Skeletal muscle tissue (tissue), 4 donors: ENCODE results near the gene TBX10. TPM values are rescaled to one million over a fixed set of nuclear protein-coding genes. Genes with fewer than 3 reads are reported as not detected.
A peak's percentile ranks its signal among the peaks of the same experiment; 100 is the strongest.
"Not testable (repeated sequence)": the region's sequence is repeated elsewhere in the genome, so short reads cannot be mapped to it uniquely, and the experiment has no call there.

Experiments used
- H3K27ac ChIP-seq: one replicate; pipeline ENCODE4 v1.7.0; 2013; ENCODE audit warnings: mild to moderate bottlenecking, low read depth, low read length, inconsistent platforms
- H3K27me3 ChIP-seq, 3 donors: one replicate each; pipeline ENCODE4 v1.7.0; 2013; ENCODE audit warnings: low read length in 3 of 3; ENCODE audit not compliant: control insufficient read depth in 3 of 3, insufficient read depth in 3 of 3
- H3K36me3 ChIP-seq, 3 donors: one replicate each; pipeline ENCODE4 v1.7.0; 2013; ENCODE audit warnings: low read length in 3 of 3; ENCODE audit not compliant: control insufficient read depth in 3 of 3, insufficient read depth in 3 of 3
- H3K4me1 ChIP-seq, 3 donors: one replicate each; pipeline ENCODE4 v1.7.0; 2013; ENCODE audit warnings: low read length in 3 of 3, mild to moderate bottlenecking in 3 of 3; ENCODE audit not compliant: control insufficient read depth in 3 of 3, insufficient read depth in 3 of 3
- H3K4me3 ChIP-seq, 3 donors: one replicate each; pipeline ENCODE4 v1.7.0; 2013; ENCODE audit warnings: low read length in 3 of 3
- H3K9ac ChIP-seq, 3 donors: one replicate each; pipeline ENCODE4 v1.7.0; 2013; ENCODE audit warnings: low read length in 3 of 3, mild to moderate bottlenecking in 3 of 3, moderate library complexity in 2 of 3, low read depth in 1 of 3
- H3K9me3 ChIP-seq, 3 donors: one replicate each; pipeline ENCODE4 v1.7.0; 2013; ENCODE audit warnings: low read length in 3 of 3; ENCODE audit not compliant: control insufficient read depth in 3 of 3
- total RNA-seq: library from RNA; depleted of rRNA; stranded (reverse); fragments of >200 nt; gene quantifications from one replicate; pipeline ENCODE4 v1.2.3, GENCODE V29; 2014
- donor health status: Osteomylitis.

TBX10 gene
- total RNA-seq, 1 donor from 2014 or later: not detected

DNA sequence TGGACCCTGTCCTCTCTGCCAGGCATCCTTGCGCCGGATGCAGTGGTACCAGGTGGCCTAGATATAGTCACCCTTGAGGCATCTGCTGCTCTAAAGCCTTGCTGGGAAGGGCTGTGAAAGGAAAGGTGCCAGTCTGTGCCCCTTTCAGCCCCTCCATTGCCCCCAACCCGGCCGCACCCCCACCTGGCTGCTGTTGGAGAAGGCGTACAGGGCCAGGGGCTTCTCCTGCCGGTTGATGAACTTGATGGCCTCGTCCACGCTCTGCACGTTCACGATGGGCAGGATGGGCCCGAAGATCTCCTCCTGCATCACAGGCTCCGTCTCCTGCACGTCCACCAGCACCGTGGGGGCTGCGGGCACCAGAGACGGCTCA lies 24.6 kb upstream of the TBX10 start:
- H3K9me3 ChIP-seq: no peaks in the 10 kb centered on the region
- no peak overlapping the region for H3K4me3 ChIP-seq
- H3K27ac ChIP-seq: no peak overlapping the region
- H3K27me3 ChIP-seq: peaks cover 0 to 4% (median 1%) of the 10 kb centered on the region in 3 donors
- no peak overlapping the region for H3K9ac ChIP-seq
- H3K4me1 ChIP-seq: no peaks in the 10 kb centered on the region
- no peaks in the 10 kb centered on the region for H3K36me3 ChIP-seq

DNA sequence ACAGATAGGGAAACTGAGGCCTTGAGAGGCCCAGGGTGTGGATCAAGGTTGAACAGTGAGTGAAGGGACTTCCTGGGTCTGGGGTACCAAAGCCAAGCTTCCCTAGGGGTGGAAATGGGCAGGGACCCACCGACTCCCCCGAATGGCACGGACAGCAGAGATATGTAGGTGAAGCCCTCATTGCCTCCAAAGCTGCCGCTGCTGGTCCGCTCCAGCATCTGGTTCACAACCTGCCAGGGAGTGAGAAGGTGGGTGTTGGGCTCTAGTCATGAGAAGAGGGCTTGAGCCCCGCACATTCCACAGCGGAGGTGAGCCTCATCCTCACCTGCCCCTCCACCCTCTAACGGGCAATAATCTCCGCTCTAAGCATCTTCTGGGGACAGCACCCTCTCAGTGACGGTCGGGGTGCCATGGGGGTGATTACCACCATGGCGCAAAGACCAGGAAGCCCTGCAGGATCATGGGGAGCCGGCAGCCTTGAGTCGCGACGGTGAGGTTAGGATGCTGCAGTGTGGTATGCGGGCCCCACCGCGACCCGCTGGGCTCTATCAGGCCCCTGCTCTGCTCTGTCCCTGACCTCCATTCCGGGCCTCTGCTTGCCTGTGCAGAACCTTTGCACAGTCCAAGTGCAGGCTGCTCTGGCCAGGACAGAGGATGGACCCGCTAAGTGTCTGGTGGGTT lies 24.1 kb upstream of the TBX10 start:
- no peaks in the 10 kb centered on the region for H3K9me3 ChIP-seq
- no peaks in the 10 kb centered on the region for H3K36me3 ChIP-seq
- H3K27ac ChIP-seq: no peak overlapping the region
- H3K9ac ChIP-seq: no peak overlapping the region
- H3K4me3 ChIP-seq: no peak overlapping the region
- H3K27me3 ChIP-seq: peaks cover 0 to 4% (median 0%) of the 10 kb centered on the region in 3 donors
- no peaks in the 10 kb centered on the region for H3K4me1 ChIP-seq

DNA sequence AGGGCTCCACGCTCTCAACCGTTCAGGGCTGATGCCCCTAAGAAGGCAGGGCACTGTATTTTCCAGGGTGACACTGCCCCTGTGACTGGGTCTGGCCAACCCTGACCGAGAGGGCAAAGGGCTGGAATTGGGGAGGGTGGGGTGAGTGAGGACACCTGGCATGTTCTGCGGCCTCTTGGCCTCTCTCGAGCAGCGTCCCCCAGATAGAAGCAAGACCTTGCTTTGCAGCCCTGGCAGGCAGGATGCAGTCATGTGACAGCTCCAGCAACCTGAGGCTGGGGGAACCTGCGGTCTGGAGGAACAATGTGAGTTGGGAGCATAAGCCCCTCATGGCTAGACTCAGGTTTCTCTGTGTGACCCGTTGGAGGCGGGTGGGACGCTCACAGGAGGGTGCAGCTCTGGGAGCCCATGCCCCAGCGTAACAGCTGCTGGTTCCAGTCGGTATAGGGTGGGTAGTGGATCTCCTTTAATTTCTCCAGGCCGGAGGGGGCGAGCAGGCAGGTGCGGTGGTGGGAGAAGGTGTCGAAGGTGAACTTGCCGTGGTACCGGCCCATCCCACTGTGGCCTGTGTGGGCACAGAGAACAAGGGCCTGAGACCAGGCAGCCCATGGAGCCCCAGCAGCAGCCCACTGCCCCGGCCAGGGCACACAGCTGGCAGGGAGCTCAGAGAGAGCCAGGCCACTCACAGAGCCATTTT lies 23.4 kb upstream of the TBX10 start:
- H3K9me3 ChIP-seq: no peaks in the 10 kb centered on the region
- H3K36me3 ChIP-seq: no peaks in the 10 kb centered on the region
- H3K4me3 ChIP-seq: no peak overlapping the region
- no peak overlapping the region for H3K9ac ChIP-seq
- peaks cover 0 to 4% (median 0%) of the 10 kb centered on the region in 3 donors for H3K27me3 ChIP-seq
- H3K27ac ChIP-seq: no peak overlapping the region
- H3K4me1 ChIP-seq: no peaks in the 10 kb centered on the region

- H3K27me3 ChIP-seq: peaks cover 0 to 4% (median 0%) of the 10 kb centered on the region in 3 donors
- no peaks in the 10 kb centered on the region for H3K4me1 ChIP-seq
- H3K27ac ChIP-seq: no peak overlapping the region
- no peaks in the 10 kb centered on the region for H3K9me3 ChIP-seq
- no peaks in the 10 kb centered on the region for H3K36me3 ChIP-seq
- no peak overlapping the region for H3K9ac ChIP-seq
- no peak overlapping the region for H3K4me3 ChIP-seq
Measured at GRCh38 chr11:67662142-67662834, 22.7 kb upstream of the TBX10 start.

GRCh38 chr11:67660752-67661151 lies 21.2 kb upstream of the TBX10 start:
- H3K4me1 ChIP-seq, H3K9ac ChIP-seq, H3K27me3 ChIP-seq, H3K27ac ChIP-seq, H3K36me3 ChIP-seq, H3K9me3 ChIP-seq, H3K4me3 ChIP-seq: not testable (repeated sequence)

DNA sequence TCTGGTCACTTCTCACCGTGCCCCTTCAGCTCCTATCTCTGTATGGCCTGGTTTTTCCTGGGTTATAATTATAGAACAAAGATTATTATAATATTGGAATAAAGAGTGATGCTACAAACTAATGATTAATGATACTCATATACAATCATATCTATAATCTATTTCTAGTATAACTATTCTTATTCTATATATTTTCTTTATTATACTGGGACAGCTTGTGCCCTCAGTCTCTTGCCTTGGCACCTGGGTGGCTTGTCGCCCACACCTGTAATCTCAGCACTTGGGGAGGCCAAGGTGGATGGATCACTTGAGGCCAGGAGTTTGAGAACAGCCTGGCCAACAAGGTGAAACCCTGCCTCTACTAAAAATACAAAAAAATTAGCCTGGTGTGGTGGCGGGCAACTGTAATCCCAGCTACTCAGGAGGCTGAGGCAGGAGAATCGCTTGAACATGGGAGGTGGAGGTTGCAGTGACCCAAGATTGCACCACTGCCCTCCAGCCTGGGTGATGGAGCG lies 20.1 kb upstream of the TBX10 start:
- H3K9me3 ChIP-seq, H3K4me1 ChIP-seq, H3K9ac ChIP-seq: not testable (repeated sequence)

GRCh38 chr11:67657300-67657699 lies 17.7 kb upstream of the TBX10 start:
- Histone ChIP-seq H3K4me3 (no peak overlapping the region), H3K9me3 (no peaks in the 10 kb centered on the region), H3K9ac (peak overlapping the region in 1 of 3 donors; percentile 30), H3K27me3 (no peaks in the 10 kb centered on the region), H3K36me3 (no peaks in the 10 kb centered on the region), H3K4me1 (no peaks in the 10 kb centered on the region), H3K27ac (no peak overlapping the region)

More for the DNA sequence above, 20.1 kb upstream of the TBX10 start:
- H3K27ac ChIP-seq, H3K36me3 ChIP-seq, H3K27me3 ChIP-seq, H3K4me3 ChIP-seq: not testable (repeated sequence)

- H3K27me3 ChIP-seq: no peaks in the 10 kb centered on the region
- H3K4me1 ChIP-seq: no peaks in the 10 kb centered on the region
- no peak overlapping the region for H3K27ac ChIP-seq
- no peaks in the 10 kb centered on the region for H3K36me3 ChIP-seq
- no peak overlapping the region for H3K4me3 ChIP-seq
- no peaks in the 10 kb centered on the region for H3K9me3 ChIP-seq
- H3K9ac ChIP-seq: no peak overlapping the region
Measured at GRCh38 chr11:67656278-67656922, 16.8 kb upstream of the TBX10 start.

- Histone ChIP-seq H3K9ac (no peak overlapping the region), H3K4me3 (no peak overlapping the region), H3K27ac (no peak overlapping the region), H3K4me1 (peaks cover 0 to 14% (median 4%) of the 10 kb centered on the region in 3 donors), H3K36me3 (no peaks in the 10 kb centered on the region), H3K9me3 (no peaks in the 10 kb centered on the region), H3K27me3 (peaks cover 12 to 17% (median 13%) of the 10 kb centered on the region in 3 donors)
Measured at GRCh38 chr11:67654225-67654624, 14.7 kb upstream of the TBX10 start.
